ENCODE measurements around the gene NR3C2. TPM values are rescaled to one million over a fixed set of nuclear protein-coding genes. Genes with fewer than 3 reads are reported as not detected.
A peak's percentile ranks its signal among the peaks of the same experiment; 100 is the strongest.
"Not testable (repeated sequence)": the region's sequence is repeated elsewhere in the genome, so short reads cannot be mapped to it uniquely, and the experiment has no call there.

NR3C2 gene
- total and polyA plus RNA-seq, 8 donors: 2.0 to 36.4 (median 16.9) TPM

DNA sequence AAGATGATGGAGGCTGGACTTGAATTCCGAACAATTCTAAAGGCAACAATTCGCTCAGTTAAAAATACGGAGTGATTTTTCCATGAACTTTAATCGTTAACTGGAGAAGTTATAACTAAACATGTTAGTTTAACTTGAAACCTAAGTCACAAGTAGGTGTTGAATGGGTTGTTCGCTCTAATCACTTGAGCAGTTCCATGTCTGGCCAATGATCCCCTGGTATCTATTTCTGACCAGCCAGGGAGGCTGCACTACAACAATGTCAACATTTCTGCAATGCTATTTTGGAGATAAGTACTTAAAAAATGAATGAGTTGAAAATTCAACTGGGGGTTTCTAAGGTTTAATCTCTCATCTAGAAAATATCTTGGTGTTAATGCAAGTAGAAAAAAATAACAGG lies 112.5 kb downstream of the NR3C2 start:
- intact Hi-C loops (cut with DNase I; ENCODE audit: low total_unique reads): no loop called here
- Histone ChIP-seq H3K9me3 (no peaks in the 10 kb centered on the region), H3K36me3 (no peaks in the 10 kb centered on the region), H3K27ac (no peak overlapping the region), H3K27me3 (no peaks in the 10 kb centered on the region), H3K4me1 (peaks cover 0 to 11% (median 0%) of the 10 kb centered on the region in 4 donors), H3K4me3 (no peak overlapping the region)
- no peak for DNase-seq
- WGBS, 5 donors: 93 to 97% (median 96%) methylated on average over 5 of the region's 5 CpGs
- TF ChIP-seq, protein P1, sequence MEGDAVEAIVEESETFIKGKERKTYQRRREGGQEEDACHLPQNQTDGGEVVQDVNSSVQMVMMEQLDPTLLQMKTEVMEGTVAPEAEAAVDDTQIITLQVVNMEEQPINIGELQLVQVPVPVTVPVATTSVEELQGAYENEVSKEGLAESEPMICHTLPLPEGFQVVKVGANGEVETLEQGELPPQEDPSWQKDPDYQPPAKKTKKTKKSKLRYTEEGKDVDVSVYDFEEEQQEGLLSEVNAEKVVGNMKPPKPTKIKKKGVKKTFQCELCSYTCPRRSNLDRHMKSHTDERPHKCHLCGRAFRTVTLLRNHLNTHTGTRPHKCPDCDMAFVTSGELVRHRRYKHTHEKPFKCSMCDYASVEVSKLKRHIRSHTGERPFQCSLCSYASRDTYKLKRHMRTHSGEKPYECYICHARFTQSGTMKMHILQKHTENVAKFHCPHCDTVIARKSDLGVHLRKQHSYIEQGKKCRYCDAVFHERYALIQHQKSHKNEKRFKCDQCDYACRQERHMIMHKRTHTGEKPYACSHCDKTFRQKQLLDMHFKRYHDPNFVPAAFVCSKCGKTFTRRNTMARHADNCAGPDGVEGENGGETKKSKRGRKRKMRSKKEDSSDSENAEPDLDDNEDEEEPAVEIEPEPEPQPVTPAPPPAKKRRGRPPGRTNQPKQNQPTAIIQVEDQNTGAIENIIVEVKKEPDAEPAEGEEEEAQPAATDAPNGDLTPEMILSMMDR (IDR thresholded peaks at IDR 0.05): no peak
- TF ChIP-seq POLR2AphosphoS5 (IDR thresholded peaks at IDR 0.05): no peak
- no peak for TF ChIP-seq EP300 (IDR thresholded peaks at IDR 0.05)
- no peak for TF ChIP-seq POLR2A (IDR thresholded peaks at IDR 0.05)

DNA sequence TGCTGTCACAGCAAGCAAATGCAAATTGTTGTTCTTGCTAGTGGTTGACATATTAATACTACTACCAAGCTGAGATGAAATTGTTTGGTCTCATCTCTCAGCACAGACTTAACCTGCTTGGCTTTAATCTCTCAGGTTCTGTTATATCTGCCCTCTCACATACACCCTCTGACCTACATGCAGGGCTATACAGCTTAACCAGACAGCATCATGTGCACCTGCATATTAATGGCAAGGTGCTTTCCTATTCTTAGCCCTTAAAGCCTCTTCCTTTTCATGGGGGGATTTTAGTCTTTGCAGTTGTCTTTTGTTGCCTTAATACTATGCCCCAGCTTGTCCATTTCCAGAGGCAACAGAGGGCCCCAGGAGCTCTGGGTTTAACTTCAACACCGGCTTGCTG lies 114.5 kb downstream of the NR3C2 start:
- DNase-seq: no peak
- 81 to 100% (median 100%) methylated on average over 1 of the region's 1 CpG for WGBS, 5 donors
- Histone ChIP-seq H3K4me3 (no peak overlapping the region), H3K27ac (no peak overlapping the region), H3K36me3 (no peaks in the 10 kb centered on the region), H3K9me3 (no peaks in the 10 kb centered on the region), H3K27me3 (no peaks in the 10 kb centered on the region), H3K4me1 (peaks cover 0 to 11% (median 0%) of the 10 kb centered on the region in 4 donors)
- TF ChIP-seq POLR2A (IDR thresholded peaks at IDR 0.05) (no peak), EP300 (IDR thresholded peaks at IDR 0.05) (no peak), POLR2AphosphoS5 (IDR thresholded peaks at IDR 0.05) (no peak)
- TF ChIP-seq, protein P1 (IDR thresholded peaks at IDR 0.05): no peak
- intact Hi-C loops (cut with DNase I; ENCODE audit: low total_unique reads): no loop called here

DNA sequence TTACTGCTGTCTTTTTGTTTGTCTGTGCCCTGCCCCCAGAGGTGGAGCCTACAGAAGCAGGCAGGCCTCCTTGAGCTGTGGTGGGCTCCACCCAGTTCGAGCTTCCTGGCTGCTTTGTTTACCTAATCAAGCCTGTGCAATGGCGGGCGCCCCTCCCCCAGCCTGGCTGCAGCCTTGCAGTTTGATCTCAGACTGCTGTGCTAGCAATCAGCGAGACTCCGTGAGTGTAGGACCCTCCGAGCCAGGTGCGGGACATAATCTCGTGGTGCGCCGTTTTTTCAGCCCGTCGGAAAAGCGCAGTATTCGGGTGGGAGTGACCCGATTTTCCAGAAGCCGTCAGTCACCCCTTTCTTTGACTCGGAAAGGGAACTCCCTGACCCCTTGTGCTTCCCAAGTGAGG lies 118.9 kb downstream of the NR3C2 start:
- DNase-seq; H3K27me3 ChIP-seq; intact Hi-C loops (cut with DNase I; ENCODE audit: low total_unique reads); H3K36me3 ChIP-seq; H3K9me3 ChIP-seq; H3K27ac ChIP-seq; H3K4me3 ChIP-seq: not testable (repeated sequence)
- WGBS, 5 donors: 73 to 100% (median 88%) methylated on average over 1 to 17 of the region's 17 CpGs
- H3K4me1 ChIP-seq: peaks cover 0 to 11% (median 0%) of the 10 kb centered on the region in 4 donors

DNA sequence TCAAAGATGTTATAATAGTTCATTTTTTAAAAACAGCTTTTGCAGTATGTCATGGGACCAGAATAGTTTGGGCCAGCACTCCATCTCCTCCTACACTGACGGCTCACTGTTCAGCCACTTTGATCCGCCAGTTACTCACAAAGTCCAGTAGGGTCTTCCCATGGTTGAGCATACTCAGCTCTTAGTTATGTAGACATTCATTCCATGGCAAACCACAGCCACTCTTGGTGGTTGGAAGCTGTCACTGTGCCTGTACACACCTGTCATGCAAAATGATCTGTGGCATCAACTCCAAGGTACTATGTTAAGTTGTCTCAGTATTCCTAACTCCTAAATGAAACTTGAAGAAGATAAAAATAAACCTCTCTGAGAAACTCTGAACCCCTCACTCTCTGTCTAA lies 127.2 kb downstream of the NR3C2 start:
- intact Hi-C loops (cut with DNase I; ENCODE audit: low total_unique reads): no loop called here
- DNase-seq: no peak
- Histone ChIP-seq H3K27me3 (no peaks in the 10 kb centered on the region), H3K4me3 (no peak overlapping the region), H3K9me3 (no peaks in the 10 kb centered on the region), H3K4me1 (peaks cover 0 to 30% (median 9%) of the 10 kb centered on the region in 4 donors), H3K36me3 (no peaks in the 10 kb centered on the region), H3K27ac (no peak overlapping the region)
- TF ChIP-seq POLR2AphosphoS5 (IDR thresholded peaks at IDR 0.05): no peak
- TF ChIP-seq, protein P1 (IDR thresholded peaks at IDR 0.05): no peak
- TF ChIP-seq POLR2A (IDR thresholded peaks at IDR 0.05): no peak
- no peak for TF ChIP-seq EP300 (IDR thresholded peaks at IDR 0.05)
- 89 to 95% (median 93%) methylated on average over 2 of the region's 2 CpGs for WGBS, 5 donors

DNA sequence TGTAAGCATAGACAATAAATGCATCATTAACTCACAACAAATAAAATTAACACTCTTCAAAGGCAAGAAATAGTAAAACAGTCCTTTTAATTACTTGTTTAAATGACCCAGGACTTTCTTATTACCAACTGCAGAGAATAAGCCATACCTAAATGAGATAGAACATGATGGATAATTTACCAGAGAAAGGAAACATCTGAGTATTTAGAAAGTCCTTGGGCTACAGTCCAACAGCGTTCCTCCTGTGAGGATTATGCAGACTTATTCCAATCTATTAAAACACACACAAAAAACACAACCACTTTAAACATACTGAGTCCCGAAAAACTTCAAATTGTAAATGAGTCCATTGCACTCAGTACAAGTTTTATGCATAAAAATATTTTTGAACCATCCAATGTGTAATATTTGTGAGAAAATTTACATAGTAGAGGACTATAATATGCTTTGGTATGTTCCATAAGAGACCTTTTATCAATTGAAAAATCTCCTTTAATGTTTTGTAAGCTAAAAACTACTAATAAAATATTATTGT lies 129.2 kb downstream of the NR3C2 start:
- TF ChIP-seq, protein P1 (IDR thresholded peaks at IDR 0.05): no peak
- TF ChIP-seq POLR2A (IDR thresholded peaks at IDR 0.05) (no peak), POLR2AphosphoS5 (IDR thresholded peaks at IDR 0.05) (no peak), EP300 (IDR thresholded peaks at IDR 0.05) (no peak)
- Histone ChIP-seq H3K4me3 (no peak overlapping the region), H3K27ac (no peak overlapping the region), H3K27me3 (no peaks in the 10 kb centered on the region), H3K36me3 (no peaks in the 10 kb centered on the region), H3K9me3 (no peaks in the 10 kb centered on the region), H3K4me1 (peaks cover 0 to 32% (median 9%) of the 10 kb centered on the region in 4 donors)
- peak in 1 of 2 donors; percentile 43 for DNase-seq
- WGBS, 5 donors: 54 to 75% (median 67%) methylated on average over 2 of the region's 2 CpGs
- intact Hi-C loops (cut with DNase I; ENCODE audit: low total_unique reads): no loop called here

Data from stomach (tissue), 9 donors.